ENCODE measurements around the gene TNFRSF8. TPM values are rescaled to one million over a fixed set of nuclear protein-coding genes. Genes with fewer than 3 reads are reported as not detected.

Gene TNFRSF8
- total and polyA plus RNA-seq, 9 of the 15 experiments (the other 6 are each of a cell fraction or from before 2014, with no cell fraction given), result 3.5 to 38.4 (median 17.1) TPM

GRCh38 chr1:12051361-12051760 lies 11.7 kb upstream of the TNFRSF8 start (continued):
- TF ChIP-seq ZNF79 (CRISPR knock-in tag; IDR thresholded peaks at IDR 0.05; ENCODE audit: low read depth) (no peak), RAD51 (IDR thresholded peaks at IDR 0.05; ENCODE audit: borderline replicate concordance, low read depth) (no peak), TEAD2 (tag; IDR thresholded peaks at IDR 0.05) (no peak), ZNF766 (CRISPR knock-in tag; conservative IDR thresholded peaks at IDR 0.05) (no peak), FOXK1 (CRISPR knock-in tag; IDR thresholded peaks at IDR 0.05; ENCODE audit: borderline replicate concordance) (0 out of 2 replicates have a peak, but pooled peaks have one; percentile 26), HDAC1 (IDR thresholded peaks at IDR 0.05) (no peak), RBM25 (IDR thresholded peaks at IDR 0.05; ENCODE audit: low read depth, low read length, severe bottlenecking) (peak; percentile 81)
- TF ChIP-seq, protein P1, sequence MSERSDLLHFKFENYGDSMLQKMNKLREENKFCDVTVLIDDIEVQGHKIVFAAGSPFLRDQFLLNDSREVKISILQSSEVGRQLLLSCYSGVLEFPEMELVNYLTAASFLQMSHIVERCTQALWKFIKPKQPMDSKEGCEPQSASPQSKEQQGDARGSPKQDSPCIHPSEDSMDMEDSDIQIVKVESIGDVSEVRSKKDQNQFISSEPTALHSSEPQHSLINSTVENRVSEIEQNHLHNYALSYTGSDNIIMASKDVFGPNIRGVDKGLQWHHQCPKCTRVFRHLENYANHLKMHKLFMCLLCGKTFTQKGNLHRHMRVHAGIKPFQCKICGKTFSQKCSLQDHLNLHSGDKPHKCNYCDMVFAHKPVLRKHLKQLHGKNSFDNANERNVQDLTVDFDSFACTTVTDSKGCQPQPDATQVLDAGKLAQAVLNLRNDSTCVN (CRISPR knock-in tag; IDR thresholded peaks at IDR 0.05), result no peak

DNA sequence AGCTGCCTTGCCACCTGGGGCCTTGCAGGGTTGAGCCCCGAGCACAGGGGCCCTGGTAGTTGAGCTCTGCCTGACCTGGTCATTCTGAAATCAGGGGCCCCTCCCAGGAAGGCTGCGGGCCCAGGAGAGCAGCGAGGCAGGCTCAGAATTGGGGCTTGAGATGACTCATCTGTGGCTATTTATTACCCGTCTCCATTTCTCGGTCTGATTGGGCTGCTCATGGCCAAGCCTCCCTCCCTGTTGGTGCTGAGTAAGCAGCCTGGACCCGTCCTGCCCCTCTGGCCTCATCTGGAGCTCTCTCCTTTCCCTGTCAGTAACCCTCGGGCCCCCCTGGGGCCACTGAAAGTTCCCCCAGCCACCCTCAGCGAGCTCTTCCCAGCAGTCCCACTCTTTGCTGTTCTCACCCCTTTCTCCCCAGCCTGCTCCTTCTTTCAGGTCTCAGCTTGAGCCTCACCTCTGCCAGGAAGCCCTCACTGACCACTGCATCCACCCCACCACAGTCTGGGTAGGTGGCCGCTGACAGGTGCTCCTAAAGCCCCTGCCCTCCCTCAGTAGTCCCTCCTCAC lies 11.0 kb upstream of the TNFRSF8 start:
- in situ Hi-C loops (cut with MboI) (no loop called here), intact Hi-C loops (cut with micrococcal nuclease) (no loop called here)
- Histone ChIP-seq H3K4me3 (no peak overlapping the region), H3K9me1 (ENCODE audit: control insufficient read depth, insufficient read depth, low read length) (no peaks in the 10 kb centered on the region), H3K79me2 (ENCODE audit: control insufficient read depth, insufficient read depth, low read length) (no peaks in the 10 kb centered on the region), H3K36me3 (ENCODE audit: control insufficient read depth, insufficient read depth, low read length) (no peaks in the 10 kb centered on the region), H3K9ac (ENCODE audit: insufficient read depth in 1 of 2, low read depth in 2 of 2, low read length in 2 of 2) (peak overlapping the region; percentile 32 to 86; a peak in 3 of 4 replicates), H3K4me1 (replicated peaks in 1 of 2; ENCODE audit: control insufficient read depth in 2 of 2, insufficient read depth in 2 of 2, low read length in 2 of 2) (peaks cover 20 to 44% of the 10 kb centered on the region in 2 experiments; a peak in 4 of 5 replicates), H4K20me1 (replicated peaks; ENCODE audit: control insufficient read depth, insufficient read depth, low read length) (no peaks in the 10 kb centered on the region), H3K9me3 (replicated peaks; ENCODE audit: control insufficient read depth, insufficient read depth, low read depth, low read length) (no peaks in the 10 kb centered on the region), H3K27me3 (ENCODE audit: control insufficient read depth in 2 of 2, insufficient read depth in 2 of 2, low read length in 2 of 2) (no peaks in the 10 kb centered on the region), H2AFZ (ENCODE audit: low read depth, low read length) (peak overlapping the region; percentile 81), H3K4me2 (ENCODE audit: insufficient read depth, low read length) (peak overlapping the region; percentile 48), H3K27ac (ENCODE audit: extremely low read depth, low read depth, low read length) (peak overlapping the region; percentile 54)
- POLR2A ChIA-PET, result interaction anchor here (0.6 to 8.3 kb wide), 10 partner anchors 13 to 143 kb away, joined by 3 to 67 read pairs (median 4); partner anchors contain the start of gene MIIP
- DNase-seq (ENCODE audit: extremely low read depth in 1 of 4, low spot score in 3 of 4) (peak; percentile 80 to 94 (median 86)), FAIRE-seq (peak; percentile 88), ATAC-seq (peak; percentile 96)
- under 1% methylated on average over 9 of the region's 9 CpGs for WGBS (ENCODE audit: insufficient coverage, low coverage, missing lambda C conversion rate)
- CTCF ChIA-PET (ENCODE audit: low intra/inter-chr PET ratio), result interaction anchor here (0.6 kb wide), 1 partner anchor 35 kb away, joined by 3 read pairs; no protein-coding TSS in a partner anchor
- no TSS peak for BruUV-seq (replicated peaks)
- TF ChIP-seq ZBTB7A (IDR thresholded peaks at IDR 0.05; ENCODE audit: borderline replicate concordance, control insufficient read depth, low read depth, low read length) (peak; percentile 51; the same call in 1 of the 2 replicates), MXI1 (IDR thresholded peaks at IDR 0.05; ENCODE audit: low read depth, low read length) (no peak), RBFOX2 (IDR thresholded peaks at IDR 0.05; ENCODE audit: low read depth, low read length) (peak; percentile 56), EP400 (IDR thresholded peaks at IDR 0.05) (no peak), ZNF354B (CRISPR knock-in tag; IDR thresholded peaks at IDR 0.05) (no peak), SRF (CRISPR knock-in tag; IDR thresholded peaks at IDR 0.05) (peak in 1 of 2 experiments; percentile 72; a peak in 1 of 4 replicates), ZNF444 (CRISPR knock-in tag; IDR thresholded peaks at IDR 0.05) (no peak), ZC3H11A (IDR thresholded peaks at IDR 0.05; ENCODE audit: low read depth, low read length) (no peak), RBM39 (optimal IDR thresholded peaks at IDR 0.05; ENCODE audit: low read depth, low read length) (no peak), CGGBP1 (CRISPR knock-in tag; IDR thresholded peaks at IDR 0.05) (no peak), ZNF408 (CRISPR knock-in tag; IDR thresholded peaks at IDR 0.05; ENCODE audit: low read depth) (no peak), POLR2G (IDR thresholded peaks at IDR 0.05; ENCODE audit: low read depth, low read length) (peak; percentile 50; the same call in 1 of the 2 replicates)
